Measurements from ENCODE around the gene TMEM9. TPM values are rescaled to one million over a fixed set of nuclear protein-coding genes. Genes with fewer than 3 reads are reported as not detected.

TMEM9 gene
- total RNA-seq, 6 donors from 2014 or later = 29.3 to 73.6 (median 59.2) TPM

GRCh38 chr1:201178718-201179117 is 24.4 kb upstream of the TMEM9 start:
- TF ChIP-seq POLR2AphosphoS5 (IDR thresholded peaks at IDR 0.05) = no peak
- no peak for TF ChIP-seq EP300 (IDR thresholded peaks at IDR 0.05)
- no peak for TF ChIP-seq CTCF (IDR thresholded peaks at IDR 0.05)
- no peak for TF ChIP-seq POLR2A (IDR thresholded peaks at IDR 0.05)
- 60 to 69% methylated on average over 3 of the region's 3 CpGs for WGBS, 2 donors
- H3K4me1 ChIP-seq = no peaks in the 10 kb centered on the region
- no peak overlapping the region for H3K4me3 ChIP-seq
- H3K27ac ChIP-seq = no peak overlapping the region
- ATAC-seq (ENCODE audit: low FRiP score in 2 of 2) = no peak
- no peaks in the 10 kb centered on the region for H3K9me3 ChIP-seq
- no peaks in the 10 kb centered on the region for H3K27me3 ChIP-seq
- H3K36me3 ChIP-seq = no peaks in the 10 kb centered on the region
- DNase-seq = no peak

- DNase-seq (no peak), ATAC-seq (ENCODE audit: low FRiP score in 2 of 2) (no peak)
- H3K36me3 ChIP-seq = no peaks in the 10 kb centered on the region
- no peak for TF ChIP-seq EP300 (IDR thresholded peaks at IDR 0.05)
- TF ChIP-seq CTCF (IDR thresholded peaks at IDR 0.05) = no peak
- no peak for TF ChIP-seq POLR2AphosphoS5 (IDR thresholded peaks at IDR 0.05)
- TF ChIP-seq POLR2A (IDR thresholded peaks at IDR 0.05) = no peak
- H3K27ac ChIP-seq = no peak overlapping the region
- no peaks in the 10 kb centered on the region for H3K4me1 ChIP-seq
- 75 to 80% methylated on average over 1 to 2 of the region's 2 CpGs for WGBS, 2 donors
- no peaks in the 10 kb centered on the region for H3K27me3 ChIP-seq
- no peak overlapping the region for H3K4me3 ChIP-seq
- no peaks in the 10 kb centered on the region for H3K9me3 ChIP-seq
Measured at GRCh38 chr1:201176940-201177339, 22.7 kb upstream of the TMEM9 start.

- H3K4me1 ChIP-seq = peaks cover 0 to 8% (median 3%) of the 10 kb centered on the region in 4 donors
- TF ChIP-seq CTCF (IDR thresholded peaks at IDR 0.05) (no peak), EP300 (IDR thresholded peaks at IDR 0.05) (no peak), POLR2AphosphoS5 (IDR thresholded peaks at IDR 0.05) (no peak), POLR2A (IDR thresholded peaks at IDR 0.05) (no peak)
- 77% methylated on average over 7 of the region's 7 CpGs for WGBS, 2 donors
- no peak overlapping the region for H3K27ac ChIP-seq
- H3K9me3 ChIP-seq = no peaks in the 10 kb centered on the region
- no peak for ATAC-seq (ENCODE audit: low FRiP score in 2 of 2)
- H3K36me3 ChIP-seq = no peaks in the 10 kb centered on the region
- DNase-seq = no peak
- no peaks in the 10 kb centered on the region for H3K27me3 ChIP-seq
- H3K4me3 ChIP-seq = no peak overlapping the region
Measured at GRCh38 chr1:201175820-201176500, 21.7 kb upstream of the TMEM9 start.

- no peak overlapping the region for H3K4me3 ChIP-seq
- no peaks in the 10 kb centered on the region for H3K9me3 ChIP-seq
- no peak overlapping the region for H3K27ac ChIP-seq
- 65 to 83% methylated on average over 1 of the region's 1 CpG for WGBS, 2 donors
- ATAC-seq (ENCODE audit: low FRiP score in 2 of 2) (no peak), DNase-seq (no peak)
- TF ChIP-seq POLR2AphosphoS5 (IDR thresholded peaks at IDR 0.05) = no peak
- TF ChIP-seq POLR2A (IDR thresholded peaks at IDR 0.05) = no peak
- no peak for TF ChIP-seq EP300 (IDR thresholded peaks at IDR 0.05)
- no peak for TF ChIP-seq CTCF (IDR thresholded peaks at IDR 0.05)
- H3K4me1 ChIP-seq = peaks cover 0 to 18% (median 5%) of the 10 kb centered on the region in 4 donors
- no peaks in the 10 kb centered on the region for H3K27me3 ChIP-seq
- no peaks in the 10 kb centered on the region for H3K36me3 ChIP-seq
Measured at GRCh38 chr1:201173736-201174135, 19.5 kb upstream of the TMEM9 start.
